Right ventricle myocardium inferior (tissue), 1 donor: ENCODE results near the gene SND1. TPM values are rescaled to one million over a fixed set of nuclear protein-coding genes. Genes with fewer than 3 reads are reported as not detected.

Experiments used
- ATAC-seq: fragments of 200-7000 bp; cut with Tn5 transposase; one replicate; pipeline ENCODE4 v1.9.1; 2020; ENCODE audit warnings: mild to moderate bottlenecking, moderate library complexity
- DNase-seq: peaks from one replicate; pipeline ENCODE4 v3.0.0; 2021; ENCODE audit errors: missing footprints
- intact Hi-C: fragments of 100-400 bp; cut with DNase I; formaldehyde crosslinking; loops from one replicate; pipeline ENCODE4 v1.11.0; 2022
- total RNA-seq: library from RNA; stranded (reverse); fragmentation: NEBNext Ultra II Directional; extraction: Animal tissue kit (Norgen Biotek cat#: 25700); gene quantifications from one replicate; pipeline ENCODE4 v1.2.1, GENCODE V29; 2021
- donor health status: DM: no; HTN: yes; CAD: no; lungs with severe emphysema.

The SND1 gene
- total RNA-seq, 1 donor from 2014 or later, result 85.0 TPM

GRCh38 chr7:127711872-127712271 lies 59.9 kb downstream of the SND1 start:
- intact Hi-C loops, result no loop called here
- ATAC-seq (no peak), DNase-seq (no peak)

- no peak for DNase-seq
- ATAC-seq, result no peak
- intact Hi-C loops, result no loop called here
These were observed 61.0 kb downstream of the SND1 start for GRCh38 chr7:127713006-127713405.

- DNase-seq (no peak), ATAC-seq (no peak)
- intact Hi-C loops, result no loop called here
These were observed 61.8 kb downstream of the SND1 start for GRCh38 chr7:127713758-127714157.

- intact Hi-C loops, result no loop called here
- DNase-seq (no peak), ATAC-seq (no peak)
These were observed 63.3 kb downstream of the SND1 start for GRCh38 chr7:127715272-127715671.

- DNase-seq, result no peak
- no peak for ATAC-seq
- intact Hi-C loops, result no loop called here
These were observed 63.9 kb downstream of the SND1 start for GRCh38 chr7:127715901-127716300.

- DNase-seq (no peak), ATAC-seq (no peak)
- intact Hi-C loops, result no loop called here
These were observed 65.7 kb downstream of the SND1 start for GRCh38 chr7:127717502-127718339.

GRCh38 chr7:127718340-127718679 lies 66.3 kb downstream of the SND1 start:
- DNase-seq, result no peak
- ATAC-seq, result no peak
- intact Hi-C loops, result no loop called here

GRCh38 chr7:127726476-127726875 lies 74.5 kb downstream of the SND1 start:
- DNase-seq (no peak), ATAC-seq (no peak)
- intact Hi-C loops, result no loop called here

GRCh38 chr7:127730658-127731276 lies 78.8 kb downstream of the SND1 start:
- DNase-seq (no peak), ATAC-seq (no peak)
- intact Hi-C loops, result no loop called here

- intact Hi-C loops, result no loop called here
- no peak for DNase-seq
- no peak for ATAC-seq
These were observed 79.6 kb downstream of the SND1 start for GRCh38 chr7:127731431-127732080.

- intact Hi-C loops, result no loop called here
These were observed 80.3 kb downstream of the SND1 start for GRCh38 chr7:127732306-127732705.

GRCh38 chr7:127733986-127734385 lies 82.0 kb downstream of the SND1 start:
- intact Hi-C loops, result no loop called here
- ATAC-seq (no peak), DNase-seq (no peak)

More at GRCh38 chr7:127732306-127732705, 80.3 kb downstream of the SND1 start:
- no peak for DNase-seq
- ATAC-seq, result no peak

- ATAC-seq, result no peak
- no peak for DNase-seq
- intact Hi-C loops, result no loop called here
These were observed 84.5 kb downstream of the SND1 start for GRCh38 chr7:127736511-127736910.

- intact Hi-C loops, result no loop called here
- ATAC-seq (no peak), DNase-seq (no peak)
These were observed 86.9 kb downstream of the SND1 start for GRCh38 chr7:127738859-127739258.

- intact Hi-C loops, result no loop called here
- DNase-seq (no peak), ATAC-seq (no peak)
These were observed 89.9 kb downstream of the SND1 start for GRCh38 chr7:127741764-127742375.

GRCh38 chr7:127745445-127745844 lies 93.5 kb downstream of the SND1 start:
- intact Hi-C loops, result no loop called here
- ATAC-seq (no peak), DNase-seq (no peak)

- no peak for DNase-seq
- ATAC-seq, result no peak
- intact Hi-C loops, result no loop called here
These were observed 99.1 kb downstream of the SND1 start for GRCh38 chr7:127751062-127751461.

GRCh38 chr7:127751490-127752448 lies 99.8 kb downstream of the SND1 start:
- ATAC-seq (no peak), DNase-seq (no peak)
- intact Hi-C loops, result no loop called here

GRCh38 chr7:127752829-127753228 lies 100.8 kb downstream of the SND1 start:
- DNase-seq (no peak), ATAC-seq (no peak)
- intact Hi-C loops, result no loop called here
